ENCODE data around the gene SVOPL. TPM values are rescaled to one million over a fixed set of nuclear protein-coding genes. Genes with fewer than 3 reads are reported as not detected.

Gene SVOPL
- total RNA-seq, 4 donors from 2014 or later = 4.1 to 4.6 TPM; not detected in 2

GRCh38 chr7:138546829-138547228 is 154.3 kb downstream of the SVOPL start:
- Histone ChIP-seq H3K36me3 (peaks cover 0 to 52% (median 16%) of the 10 kb centered on the region in 4 donors), H3K4me3 (no peak overlapping the region)

GRCh38 chr7:138546064-138546619 is 155.0 kb downstream of the SVOPL start:
- in situ Hi-C loops (cut with MboI; ENCODE audit: low pct_ligation_motif_present in 1 of 4, low pct_unique_long_range_greater_than_20kb in 1 of 4, low sequenced_read_pairs in 3 of 4) = no loop called here

More at GRCh38 chr7:138546829-138547228, 154.3 kb downstream of the SVOPL start:
- no peak for DNase-seq
- in situ Hi-C loops (cut with MboI; ENCODE audit: low pct_ligation_motif_present in 1 of 4, low pct_unique_long_range_greater_than_20kb in 1 of 4, low sequenced_read_pairs in 3 of 4) (no loop called here), intact Hi-C loops (cut with DNase I; ENCODE audit: low total_unique reads) (no loop called here)
- Histone ChIP-seq H3K27ac (no peak overlapping the region), H3K9me3 (no peaks in the 10 kb centered on the region), H3K27me3 (no peaks in the 10 kb centered on the region), H3K4me1 (no peaks in the 10 kb centered on the region)
- 94 to 100% methylated on average over 2 of the region's 2 CpGs for WGBS, 2 donors (ENCODE audit: low coverage in 1 of 2)
- TF ChIP-seq EP300 (IDR thresholded peaks at IDR 0.05; ENCODE audit: low read depth) (no peak), POLR2AphosphoS5 (IDR thresholded peaks at IDR 0.05) (no peak), POLR2A (IDR thresholded peaks at IDR 0.05) (no peak)
- TF ChIP-seq, protein P1, sequence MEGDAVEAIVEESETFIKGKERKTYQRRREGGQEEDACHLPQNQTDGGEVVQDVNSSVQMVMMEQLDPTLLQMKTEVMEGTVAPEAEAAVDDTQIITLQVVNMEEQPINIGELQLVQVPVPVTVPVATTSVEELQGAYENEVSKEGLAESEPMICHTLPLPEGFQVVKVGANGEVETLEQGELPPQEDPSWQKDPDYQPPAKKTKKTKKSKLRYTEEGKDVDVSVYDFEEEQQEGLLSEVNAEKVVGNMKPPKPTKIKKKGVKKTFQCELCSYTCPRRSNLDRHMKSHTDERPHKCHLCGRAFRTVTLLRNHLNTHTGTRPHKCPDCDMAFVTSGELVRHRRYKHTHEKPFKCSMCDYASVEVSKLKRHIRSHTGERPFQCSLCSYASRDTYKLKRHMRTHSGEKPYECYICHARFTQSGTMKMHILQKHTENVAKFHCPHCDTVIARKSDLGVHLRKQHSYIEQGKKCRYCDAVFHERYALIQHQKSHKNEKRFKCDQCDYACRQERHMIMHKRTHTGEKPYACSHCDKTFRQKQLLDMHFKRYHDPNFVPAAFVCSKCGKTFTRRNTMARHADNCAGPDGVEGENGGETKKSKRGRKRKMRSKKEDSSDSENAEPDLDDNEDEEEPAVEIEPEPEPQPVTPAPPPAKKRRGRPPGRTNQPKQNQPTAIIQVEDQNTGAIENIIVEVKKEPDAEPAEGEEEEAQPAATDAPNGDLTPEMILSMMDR (IDR thresholded peaks at IDR 0.05) = no peak

DNA sequence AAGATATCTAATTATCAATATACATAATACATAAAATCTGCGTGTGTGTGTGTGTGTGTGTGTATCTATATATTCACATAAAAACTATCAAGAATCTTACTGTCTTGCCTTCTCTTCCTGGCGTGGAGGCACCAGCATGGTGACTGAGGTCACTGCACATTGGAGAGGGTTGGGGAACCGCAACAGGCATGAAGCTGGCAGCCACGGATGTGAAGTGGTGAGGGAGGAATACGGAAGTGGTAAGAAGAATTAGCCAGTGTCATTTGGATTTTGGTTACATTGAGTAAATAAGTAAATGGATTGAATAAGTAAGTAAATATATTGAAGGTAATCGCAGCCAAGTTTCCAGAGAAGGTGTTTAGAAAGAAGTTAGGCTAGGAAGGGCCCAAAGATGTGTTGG is 156.0 kb downstream of the SVOPL start:
- intact Hi-C loops (cut with DNase I; ENCODE audit: low total_unique reads) = no loop called here

More at GRCh38 chr7:138546064-138546619, 155.0 kb downstream of the SVOPL start:
- DNase-seq = no peak
- Histone ChIP-seq H3K4me1 (no peaks in the 10 kb centered on the region), H3K27ac (no peak overlapping the region), H3K36me3 (peaks cover 0 to 48% (median 14%) of the 10 kb centered on the region in 4 donors), H3K27me3 (no peaks in the 10 kb centered on the region), H3K4me3 (no peak overlapping the region), H3K9me3 (no peaks in the 10 kb centered on the region)
- TF ChIP-seq EP300 (IDR thresholded peaks at IDR 0.05; ENCODE audit: low read depth) (no peak), POLR2AphosphoS5 (IDR thresholded peaks at IDR 0.05) (no peak), POLR2A (IDR thresholded peaks at IDR 0.05) (no peak)
- TF ChIP-seq, protein P1 (IDR thresholded peaks at IDR 0.05) = no peak
- intact Hi-C loops (cut with DNase I; ENCODE audit: low total_unique reads) = no loop called here
- 90 to 91% methylated on average over 5 of the region's 5 CpGs for WGBS, 2 donors (ENCODE audit: low coverage in 1 of 2)

More for the DNA sequence above, 156.0 kb downstream of the SVOPL start:
- H3K27me3 ChIP-seq = no peaks in the 10 kb centered on the region
- H3K9me3 ChIP-seq = no peaks in the 10 kb centered on the region
- WGBS, 2 donors (ENCODE audit: low coverage in 1 of 2) = 81 to 88% methylated on average over 6 of the region's 6 CpGs
- no peak overlapping the region for H3K27ac ChIP-seq
- H3K36me3 ChIP-seq = peaks cover 0 to 50% (median 14%) of the 10 kb centered on the region in 4 donors
- in situ Hi-C loops (cut with MboI; ENCODE audit: low pct_ligation_motif_present in 1 of 4, low pct_unique_long_range_greater_than_20kb in 1 of 4, low sequenced_read_pairs in 3 of 4) = no loop called here
- no peaks in the 10 kb centered on the region for H3K4me1 ChIP-seq
- H3K4me3 ChIP-seq = no peak overlapping the region
- TF ChIP-seq POLR2A (IDR thresholded peaks at IDR 0.05) (no peak), POLR2AphosphoS5 (IDR thresholded peaks at IDR 0.05) (no peak), EP300 (IDR thresholded peaks at IDR 0.05; ENCODE audit: low read depth) (no peak)
- TF ChIP-seq, protein P1 (IDR thresholded peaks at IDR 0.05) = no peak
- no peak for DNase-seq

Small RNA genes lying within 50 kb of the gene (small RNA-seq; reads per million reads assigned to genes)
- 0 reads per million in 4 donors for gene RF00561

Other genes with a start within 250 kb of the SVOPL start
- gene TRIM24, start 241.1 kb downstream of the SVOPL start, total RNA-seq = 10 to 100 TPM; 12.1 to 26.9 (median 19.6) TPM
- not detected for gene TMEM213, start 96.6 kb upstream of the SVOPL start, total RNA-seq
- not detected for gene ATP6V0A4, start 96.8 kb upstream of the SVOPL start, total RNA-seq

Data from transverse colon (tissue), 4 donors.